GM23338 (cell line): ENCODE measurements around the gene HOTAIR.

Experiments
- CTCF ChIP-seq, 2 experiments: fragments of 200-600 bp in 1 of 2; sonication (generic) in 1 of 2; conservative IDR thresholded peaks; 2 replicates each; pipeline versions ENCODE4 v1.5.1 to v1.6.1; 2016 to 2017; ENCODE audit warnings: antibody characterized with exemption in 2 of 2, low read depth in 2 of 2, mild to moderate bottlenecking in 2 of 2, moderate library complexity in 1 of 2
- EZH2 ChIP-seq: fragments of 200-600 bp; sonication (generic); IDR thresholded peaks from one replicate; pipeline ENCODE4 v1.8.0; 2017; ENCODE audit warnings: antibody characterized with exemption, mild to moderate bottlenecking, low read depth; ENCODE audit not compliant: unreplicated experiment
- EZH2phosphoT487 ChIP-seq: fragments of 200-600 bp; sonication (generic); IDR thresholded peaks from one replicate; pipeline ENCODE4 v1.8.1; 2018; ENCODE audit warnings: antibody characterized with exemption; ENCODE audit not compliant: unreplicated experiment
- POLR2AphosphoS5 ChIP-seq: IDR thresholded peaks from 2 replicates; pipeline ENCODE4 v1.6.1; 2016; ENCODE audit warnings: antibody characterized with exemption, low read depth
- REST ChIP-seq: IDR thresholded peaks from one replicate; pipeline ENCODE4 v1.6.1; 2018; ENCODE audit warnings: antibody characterized with exemption; ENCODE audit not compliant: unreplicated experiment

GRCh38 chr12:53971686-53972085 lies 3.1 kb downstream of the HOTAIR start:
- TF ChIP-seq CTCF (conservative IDR thresholded peaks at IDR 0.05; ENCODE audit: low read depth in 2 of 2) (no peak), EZH2 (no peak), REST (no peak), POLR2AphosphoS5 (no peak), EZH2phosphoT487 (no peak)
